CD4-positive, alpha-beta T cell (primary cell): ENCODE measurements around the gene SLC9A6. TPM values are rescaled to one million over a fixed set of nuclear protein-coding genes. Genes with fewer than 3 reads are reported as not detected.

Experiments
- ATAC-seq: fragments of 200-7000 bp; cut with Tn5 transposase; one replicate; pipeline ENCODE4 v1.10.0; 2022; ENCODE audit warnings: mild to moderate bottlenecking; ENCODE audit not compliant: poor library complexity
- CTCF ChIA-PET: fragments of 350-600 bp; sonication (Branson Sonifier 250); formaldehyde crosslinking; loops from one replicate; lab custom pipeline; 2021; ENCODE audit warnings: antibody characterized with exemption, inconsistent platforms; lab: Charles Lee
- POLR2A ChIA-PET: fragments of 350-600 bp; sonication (Branson Sonifier 250); formaldehyde crosslinking; loops from one replicate; lab custom pipeline; 2021; ENCODE audit warnings: antibody characterized with exemption, inconsistent platforms; lab: Charles Lee
- DNase-seq, 14 experiments: peaks; one replicate each; pipeline ENCODE4 v3.0.0-alpha.2; 2013 to 2020; ENCODE audit warnings: mixed read lengths in 2 of 14
- H3K27ac ChIP-seq, 2 donors: one replicate each; pipeline versions ENCODE4 v1.5.1 to v1.7.0; 2013; ENCODE audit warnings: low read length in 2 of 2, low read depth in 1 of 2, mild to moderate bottlenecking in 1 of 2
- H3K27me3 ChIP-seq, 2 experiments: 1 replicate in 1 of 2; 2 replicates in 1 of 2; pipeline versions ENCODE4 v1.6.1 to v1.7.0; 2013; ENCODE audit warnings: low read length in 2 of 2, control low read depth in 1 of 2, mild to moderate bottlenecking in 1 of 2, moderate library complexity in 1 of 2; ENCODE audit not compliant: insufficient read depth in 2 of 2, control insufficient read depth in 1 of 2
- H3K36me3 ChIP-seq: one replicate; pipeline ENCODE4 v1.6.1; 2013; ENCODE audit warnings: low read length, control low read depth; ENCODE audit not compliant: insufficient read depth
- H3K4me1 ChIP-seq: one replicate; pipeline ENCODE4 v1.6.1; 2013; ENCODE audit warnings: low read length, control low read depth; ENCODE audit not compliant: insufficient read depth
- H3K4me3 ChIP-seq: one replicate; pipeline ENCODE4 v1.5.1; 2013; ENCODE audit warnings: mild to moderate bottlenecking, low read length, moderate library complexity
- H3K9me3 ChIP-seq, 2 experiments: 1 replicate in 1 of 2; 2 replicates in 1 of 2; pipeline versions ENCODE4 v1.6.1 to v1.7.0; 2013; ENCODE audit warnings: low read length in 2 of 2, mild to moderate bottlenecking in 2 of 2, control low read depth in 1 of 2, moderate library complexity in 1 of 2; ENCODE audit not compliant: control insufficient read depth in 1 of 2, insufficient read depth in 1 of 2
- H3K27ac Mint-ChIP-seq: one replicate; pipeline ENCODE4 v1.8.0; 2020; ENCODE audit warnings: mixed read lengths
- H3K27me3 Mint-ChIP-seq: one replicate; pipeline ENCODE4 v1.8.0; 2021; ENCODE audit warnings: mixed read lengths
- H3K36me3 Mint-ChIP-seq: one replicate; pipeline ENCODE4 v1.8.0; 2021; ENCODE audit warnings: low read depth, mixed read lengths
- H3K4me1 Mint-ChIP-seq: one replicate; pipeline ENCODE4 v1.8.0; 2021; ENCODE audit warnings: low read depth, mixed read lengths
- H3K4me3 Mint-ChIP-seq: one replicate; pipeline ENCODE4 v1.8.0; 2020; ENCODE audit warnings: mild to moderate bottlenecking, mixed read lengths
- H3K9me3 Mint-ChIP-seq: one replicate; pipeline ENCODE4 v1.8.0; 2020; ENCODE audit warnings: mixed read lengths
- CTCF ChIP-seq: fragments of 200-600 bp; IDR thresholded peaks from one replicate; pipeline ENCODE4 v1.8.0; 2022; ENCODE audit warnings: antibody characterized with exemption, mild to moderate bottlenecking
- intact Hi-C, 2 experiments: fragments of 100-400 bp; cut with DNase I in 1 of 2; cut with micrococcal nuclease in 1 of 2; formaldehyde crosslinking; loops; one replicate each; pipeline versions ENCODE4 v1.15.1 to v1.9.0; 2023 to 2025; cut with DNase I, micrococcal nuclease
- total RNA-seq, 174 experiments: library from RNA in 2 of 174; stranded (reverse) in 2 of 174; gene quantifications; one replicate each; pipeline ENCODE4 v1.2.3 and lab custom pipeline; 2021 to 2026

Gene SLC9A6
- total RNA-seq, 2 experiments from 2014 or later = 17.8 to 20.0 TPM

GRCh38 chrX:136094962-136095361 lies 109.7 kb downstream of the SLC9A6 start:
- Mint-ChIP-seq H3K9me3 (no peaks in the 10 kb centered on the region), H3K4me3 (no peak overlapping the region), H3K36me3 (no peaks in the 10 kb centered on the region), H3K4me1 (no peaks in the 10 kb centered on the region), H3K27me3 (no peaks in the 10 kb centered on the region), H3K27ac (no peak overlapping the region)
- intact Hi-C loops = no loop called here
- DNase-seq (no peak), ATAC-seq (no peak)
- no peak overlapping the region for H3K27ac ChIP-seq
- POLR2A ChIA-PET = no interaction called here
- H3K4me1 ChIP-seq = no peaks in the 10 kb centered on the region
- no peaks in the 10 kb centered on the region for H3K9me3 ChIP-seq
- H3K27me3 ChIP-seq = no peaks in the 10 kb centered on the region
- CTCF ChIA-PET = no interaction called here
- H3K36me3 ChIP-seq = no peaks in the 10 kb centered on the region
- no peak for TF ChIP-seq CTCF
- no peak overlapping the region for H3K4me3 ChIP-seq

Other genes with a start within 250 kb of the SLC9A6 start
- gene CT45A3, start 217.2 kb upstream of the SLC9A6 start, total RNA-seq = not detected
- not detected for gene CT45A5, start 199.9 kb upstream of the SLC9A6 start, total RNA-seq
- not detected for gene CT45A6, start 182.6 kb upstream of the SLC9A6 start, total RNA-seq
- gene CT45A2, start 165.4 kb upstream of the SLC9A6 start, total RNA-seq = not detected
- not detected for gene CT45A7, start 148.2 kb upstream of the SLC9A6 start, total RNA-seq
- gene CT45A8, start 130.9 kb upstream of the SLC9A6 start, total RNA-seq = not detected
- not detected for gene CT45A9, start 113.6 kb upstream of the SLC9A6 start, total RNA-seq
- gene CT45A10, start 92.0 kb upstream of the SLC9A6 start, total RNA-seq = not detected
- not detected for gene SAGE1, start 91.7 kb upstream of the SLC9A6 start, total RNA-seq
- 10 to 100 TPM; 36.4 to 37.0 TPM for gene MMGT1, start 11.4 kb upstream of the SLC9A6 start, total RNA-seq
- gene FHL1, start 162.1 kb downstream of the SLC9A6 start, total RNA-seq = 10 to 100 TPM; 27.2 to 28.4 TPM